Skin of body (tissue), 2 donors: ENCODE measurements around the gene ULBP1. TPM values are rescaled to one million over a fixed set of nuclear protein-coding genes. Genes with fewer than 3 reads are reported as not detected.
"Not testable (repeated sequence)": the region's sequence is repeated elsewhere in the genome, so short reads cannot be mapped to it uniquely, and the experiment has no call there.

Experiments
- DNase-seq: peaks from one replicate; lab custom pipeline; 2025; lab: John Stamatoyannopoulos, UW
- total RNA-seq: library from RNA; depleted of rRNA; stranded (reverse); fragments of >200 nt; gene quantifications from one replicate; pipeline ENCODE4 v1.2.3, GENCODE V29; 2014

Gene ULBP1
- total RNA-seq, 1 donor from 2014 or later: 0.69 TPM

DNA sequence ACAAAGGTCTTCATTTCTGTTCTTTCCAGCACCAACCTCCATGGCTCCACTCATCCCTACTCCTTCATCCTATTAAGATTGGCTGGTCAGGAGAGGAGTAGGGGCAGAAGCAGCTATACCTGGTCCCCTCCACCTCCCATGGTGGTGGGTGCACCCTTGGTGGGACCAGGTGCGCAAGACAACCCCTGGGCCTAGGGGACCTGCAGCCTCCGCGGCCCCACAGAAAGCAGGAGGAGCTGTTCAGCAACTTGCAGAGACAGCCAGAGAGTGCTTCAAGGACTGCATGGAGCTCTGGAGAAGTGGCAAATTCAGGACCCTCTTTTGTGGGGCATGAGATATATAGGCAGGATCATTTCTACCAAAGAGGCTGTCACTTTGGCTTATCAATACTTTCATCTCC is 12.1 kb upstream of the ULBP1 start:
- DNase-seq: no peak

- DNase-seq: not testable (repeated sequence)
These were observed 10.4 kb upstream of the ULBP1 start for GRCh38 chr6:149953390-149953789.

DNA sequence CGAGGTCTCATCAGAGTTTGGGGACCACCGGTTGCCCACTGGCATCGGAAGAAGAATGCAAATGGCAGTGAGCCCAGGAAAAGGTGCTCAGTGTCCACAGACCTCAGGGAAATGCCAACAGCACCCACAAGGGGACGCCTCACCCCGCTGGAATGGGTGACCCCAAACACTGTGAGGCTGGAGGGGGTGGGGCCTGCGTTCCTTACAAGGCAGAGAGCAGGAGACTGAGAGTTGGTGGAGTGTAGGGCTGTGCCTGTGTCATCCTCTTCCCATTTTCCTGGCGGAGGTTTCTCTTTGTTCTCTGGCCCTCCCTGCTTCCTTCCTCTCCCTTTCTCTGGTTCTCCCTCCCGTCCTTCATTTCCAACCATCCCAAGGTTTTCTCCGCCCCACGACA is 9.8 kb upstream of the ULBP1 start:
- not testable (repeated sequence) for DNase-seq

GRCh38 chr6:149954328-149954983 is 9.3 kb upstream of the ULBP1 start:
- DNase-seq: not testable (repeated sequence)

GRCh38 chr6:149954984-149955653 is 8.6 kb upstream of the ULBP1 start:
- DNase-seq: not testable (repeated sequence)

GRCh38 chr6:149955654-149956317 is 8.0 kb upstream of the ULBP1 start:
- not testable (repeated sequence) for DNase-seq

- not testable (repeated sequence) for DNase-seq
These were observed 5.6 kb upstream of the ULBP1 start for GRCh38 chr6:149958124-149958523.

- not testable (repeated sequence) for DNase-seq
These were observed 3.9 kb upstream of the ULBP1 start for GRCh38 chr6:149959806-149960205.

DNA sequence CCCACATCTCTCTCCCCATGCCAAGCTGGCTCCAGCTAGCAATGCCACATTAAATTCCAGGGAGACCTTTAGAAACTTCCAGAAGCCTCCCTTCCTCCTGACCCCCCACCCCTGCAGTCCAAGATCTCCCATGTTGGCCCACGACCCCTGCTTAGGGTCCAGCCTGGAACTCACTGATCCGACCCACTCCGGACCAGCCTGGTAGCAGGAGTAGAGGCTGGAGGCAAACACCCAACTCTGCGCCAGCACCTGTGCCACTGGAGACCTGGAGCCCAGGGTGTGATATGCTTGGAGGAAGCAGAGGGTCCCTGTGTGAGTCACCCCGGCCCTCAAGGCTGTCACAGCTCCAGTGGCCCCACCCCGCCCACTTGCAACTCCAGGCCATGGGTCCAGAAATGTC is 3.3 kb upstream of the ULBP1 start:
- DNase-seq: no peak

DNA sequence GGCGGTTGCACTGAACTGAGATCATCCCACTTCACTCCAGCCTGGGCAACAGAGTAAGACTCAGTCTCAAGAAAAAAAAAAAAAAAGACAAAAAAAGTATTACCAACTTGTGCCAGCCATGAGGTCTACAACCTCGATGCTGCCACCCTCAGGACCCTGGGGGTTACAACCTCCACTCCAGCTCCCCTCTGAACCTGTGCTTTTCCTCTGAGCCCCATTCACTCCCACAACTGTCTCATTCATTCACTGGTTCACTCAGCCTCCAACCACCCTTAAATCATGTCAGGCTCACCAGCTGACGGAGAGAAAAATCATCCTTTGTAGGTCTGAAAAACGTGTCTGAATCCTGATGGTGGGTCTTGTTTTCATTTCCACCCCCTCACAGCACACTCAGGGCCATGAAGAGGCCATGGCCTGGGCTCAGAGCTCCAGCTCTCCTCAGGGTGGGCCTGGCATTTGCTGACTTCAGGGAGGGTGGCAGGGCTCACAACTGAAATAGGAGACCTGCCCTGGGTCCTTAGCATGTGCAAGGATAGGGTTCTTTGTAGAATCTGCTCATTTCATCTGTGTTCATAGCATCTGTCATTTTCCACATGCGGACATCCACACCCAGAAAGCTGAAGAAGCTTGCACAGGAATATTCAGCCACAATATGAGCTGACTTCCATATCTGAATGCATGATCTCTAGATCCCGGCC is 1.9 kb upstream of the ULBP1 start:
- no peak for DNase-seq

- no peak for DNase-seq
These were observed 1.1 kb upstream of the ULBP1 start for GRCh38 chr6:149962461-149963211.

DNA sequence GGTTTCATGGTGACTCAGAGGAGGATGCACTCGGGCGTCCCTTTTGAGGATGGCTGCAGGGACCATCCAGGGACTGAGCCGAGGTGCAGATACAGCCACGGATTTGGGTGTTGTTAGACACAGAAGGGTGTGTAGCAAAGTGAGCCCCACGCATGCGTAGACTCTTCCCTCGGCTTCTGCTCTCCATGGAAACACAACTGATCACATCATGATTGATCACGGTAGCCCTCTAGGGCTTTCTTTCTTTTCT is 606 bp upstream of the ULBP1 start:
- DNase-seq: no peak

GRCh38 chr6:149964308-149965193 is 808 bp downstream of the ULBP1 start:
- no peak for DNase-seq

GRCh38 chr6:149965194-149966020 is 1.7 kb downstream of the ULBP1 start:
- no peak for DNase-seq

DNA sequence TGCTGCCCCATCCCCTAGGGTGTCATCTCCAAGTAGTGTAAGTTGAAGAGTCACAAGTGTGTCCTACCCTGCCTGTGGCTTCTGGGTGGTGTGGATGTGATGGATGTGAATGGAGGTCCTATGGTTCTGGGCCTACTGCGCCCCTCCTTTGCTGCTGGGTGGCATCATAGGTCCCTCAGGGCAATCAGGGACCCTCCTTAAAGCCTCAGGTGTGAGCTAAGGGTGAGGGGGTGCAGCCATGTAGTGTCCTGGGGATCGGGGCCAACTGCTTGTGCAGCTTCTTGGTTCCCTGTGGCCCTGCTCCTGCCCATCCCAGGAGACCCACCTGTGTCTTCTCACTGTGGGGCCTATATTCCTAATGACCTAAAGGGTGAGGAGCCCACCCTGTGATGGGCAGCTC is 2.6 kb downstream of the ULBP1 start:
- not testable (repeated sequence) for DNase-seq

GRCh38 chr6:149967591-149967990 is 3.8 kb downstream of the ULBP1 start:
- DNase-seq: no peak

- not testable (repeated sequence) for DNase-seq
These were observed 4.3 kb downstream of the ULBP1 start for GRCh38 chr6:149967999-149968398.

DNA sequence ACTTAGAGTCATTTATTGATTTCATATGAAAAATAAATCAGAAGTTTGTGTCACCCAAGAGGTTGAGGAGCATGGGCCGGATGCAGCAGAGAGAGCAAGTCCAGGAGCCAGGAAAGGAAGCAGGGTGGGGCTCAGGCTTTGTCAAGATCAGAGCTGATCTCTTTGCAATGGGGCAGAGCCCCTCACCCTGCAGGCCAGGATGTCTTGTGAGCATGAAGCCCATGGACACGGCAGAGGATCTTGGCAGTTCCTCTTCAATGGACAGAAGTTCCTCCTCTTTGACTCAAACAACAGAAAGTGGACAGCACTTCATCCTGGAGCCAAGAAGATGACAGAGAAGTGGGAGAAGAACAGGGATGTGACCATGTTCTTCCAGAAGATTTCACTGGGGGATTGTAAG is 5.2 kb downstream of the ULBP1 start:
- not testable (repeated sequence) for DNase-seq

GRCh38 chr6:149969635-149970034 is 5.9 kb downstream of the ULBP1 start:
- DNase-seq: no peak

- DNase-seq: not testable (repeated sequence)
These were observed 10.7 kb downstream of the ULBP1 start for GRCh38 chr6:149974394-149974793.
